Adrenal gland (tissue), 5 donors: ENCODE measurements around the gene DUSP2.

Experiments
- CTCF ChIP-seq, 6 experiments: fragments of 450-650 bp in 4 of 6; fragments of 200-600 bp in 2 of 6; sonication (generic) in 1 of 6; IDR thresholded peaks; 1 replicate in 5 of 6; 2 replicates in 1 of 6; pipeline versions ENCODE4 v1.5.1 to v1.8.0; 2016 to 2021; ENCODE audit warnings: antibody characterized with exemption in 6 of 6, mild to moderate bottlenecking in 2 of 6, moderate library complexity in 1 of 6
- POLR2A ChIP-seq, 2 donors: fragments of 450-650 bp; IDR thresholded peaks; one replicate each; pipeline ENCODE4 v1.6.1; 2017; ENCODE audit warnings: antibody characterized with exemption in 2 of 2, mild to moderate bottlenecking in 2 of 2, moderate library complexity in 1 of 2
- donor health status: DM: no; HTN: no; CAD: no.

GRCh38 chr2:96131152-96131812 is 14.0 kb downstream of the DUSP2 start:
- TF ChIP-seq CTCF (IDR thresholded peaks at IDR 0.05) (no peak), POLR2A (IDR thresholded peaks at IDR 0.05) (no peak)
